ENCODE data around the gene GTPBP2. TPM values are rescaled to one million over a fixed set of nuclear protein-coding genes. Genes with fewer than 3 reads are reported as not detected.

GTPBP2 gene
- total and polyA plus RNA-seq, 10 of the 15 experiments (the other 5 are each of a cell fraction or from before 2014, with no cell fraction given): 5.9 to 63.4 (median 39.8) TPM

DNA sequence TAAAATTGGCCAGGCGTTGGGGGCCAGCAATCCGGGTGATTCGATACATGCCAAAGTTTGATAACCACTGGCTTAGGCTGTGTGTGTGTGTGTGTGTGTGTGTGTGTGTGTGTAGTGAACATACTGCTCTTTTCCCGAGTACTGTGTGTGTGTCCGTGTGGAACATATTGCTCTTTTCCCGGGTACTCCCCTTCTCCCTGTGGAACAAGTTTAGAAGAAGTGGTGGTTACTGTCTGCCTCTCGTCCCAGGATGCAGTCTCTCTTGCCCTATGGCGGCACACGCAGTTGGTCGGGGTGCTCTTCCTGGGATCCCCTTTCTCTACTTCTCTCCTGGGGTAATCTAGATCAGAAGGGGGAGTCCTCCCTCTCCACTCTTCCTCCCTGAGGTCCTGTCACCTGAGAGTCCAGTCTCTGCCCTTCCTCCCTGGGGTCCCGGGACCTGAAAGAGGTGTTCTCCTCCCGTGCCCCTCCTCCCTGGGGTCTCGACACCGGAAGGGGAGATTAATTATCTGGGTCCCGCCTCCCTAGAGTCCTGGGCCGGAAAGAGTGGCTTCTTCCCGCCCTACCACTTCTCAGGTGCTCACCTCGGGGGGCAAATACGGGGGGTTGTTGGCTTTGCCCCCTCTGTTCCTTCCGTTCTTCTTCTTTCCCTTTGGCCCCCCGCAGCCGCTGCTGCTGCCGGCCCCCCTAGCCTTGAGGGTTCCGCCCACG lies 516 bp downstream of the GTPBP2 start (continued):
- TF ChIP-seq MLLT1 (IDR thresholded peaks at IDR 0.05): 0 out of 2 replicates have a peak, but pooled peaks have one; percentile 48
- TF ChIP-seq E4F1 (IDR thresholded peaks at IDR 0.05; ENCODE audit: borderline replicate concordance, partially characterized antibody): no peak
- TF ChIP-seq, protein P1, sequence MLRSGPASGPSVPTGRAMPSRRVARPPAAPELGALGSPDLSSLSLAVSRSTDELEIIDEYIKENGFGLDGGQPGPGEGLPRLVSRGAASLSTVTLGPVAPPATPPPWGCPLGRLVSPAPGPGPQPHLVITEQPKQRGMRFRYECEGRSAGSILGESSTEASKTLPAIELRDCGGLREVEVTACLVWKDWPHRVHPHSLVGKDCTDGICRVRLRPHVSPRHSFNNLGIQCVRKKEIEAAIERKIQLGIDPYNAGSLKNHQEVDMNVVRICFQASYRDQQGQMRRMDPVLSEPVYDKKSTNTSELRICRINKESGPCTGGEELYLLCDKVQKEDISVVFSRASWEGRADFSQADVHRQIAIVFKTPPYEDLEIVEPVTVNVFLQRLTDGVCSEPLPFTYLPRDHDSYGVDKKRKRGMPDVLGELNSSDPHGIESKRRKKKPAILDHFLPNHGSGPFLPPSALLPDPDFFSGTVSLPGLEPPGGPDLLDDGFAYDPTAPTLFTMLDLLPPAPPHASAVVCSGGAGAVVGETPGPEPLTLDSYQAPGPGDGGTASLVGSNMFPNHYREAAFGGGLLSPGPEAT (IDR thresholded peaks at IDR 0.05; ENCODE audit: low read depth): peak; percentile 35; the same call in 1 of the 2 replicates
- TF ChIP-seq SIX5 (IDR thresholded peaks at IDR 0.05; ENCODE audit: low read depth, low read length, severe bottlenecking): peak; percentile 23
- peak; percentile 83 for TF ChIP-seq NKRF (conservative IDR thresholded peaks at IDR 0.05)
- TF ChIP-seq BHLHE40 (IDR thresholded peaks at IDR 0.05; ENCODE audit: borderline replicate concordance in 1 of 2, low read depth in 2 of 2, low read length in 1 of 2): peak; percentile 21 to 55; a peak in 1 of 4 replicates
- peak; percentile 88 for TF ChIP-seq SMARCA5 (IDR thresholded peaks at IDR 0.05)
- TF ChIP-seq BACH1 (IDR thresholded peaks at IDR 0.05; ENCODE audit: borderline replicate concordance): 0 out of 2 replicates have a peak, but pooled peaks have one; percentile 49
- peak in 1 of 2 experiments; percentile 30; a peak in 2 of 4 replicates for TF ChIP-seq IKZF2 (IDR thresholded peaks at IDR 0.05)
- TF ChIP-seq EED (IDR thresholded peaks at IDR 0.05; ENCODE audit: low read depth): 0 out of 2 replicates have a peak, but pooled peaks have one; percentile 14
- no peak for TF ChIP-seq ATF7 (IDR thresholded peaks at IDR 0.05; ENCODE audit: low read depth)
- TF ChIP-seq ZNF622 (IDR thresholded peaks at IDR 0.05): no peak
- TF ChIP-seq GATAD2B (conservative IDR thresholded peaks at IDR 0.05; ENCODE audit: low read depth): peak; percentile 60
- TF ChIP-seq, protein P2, sequence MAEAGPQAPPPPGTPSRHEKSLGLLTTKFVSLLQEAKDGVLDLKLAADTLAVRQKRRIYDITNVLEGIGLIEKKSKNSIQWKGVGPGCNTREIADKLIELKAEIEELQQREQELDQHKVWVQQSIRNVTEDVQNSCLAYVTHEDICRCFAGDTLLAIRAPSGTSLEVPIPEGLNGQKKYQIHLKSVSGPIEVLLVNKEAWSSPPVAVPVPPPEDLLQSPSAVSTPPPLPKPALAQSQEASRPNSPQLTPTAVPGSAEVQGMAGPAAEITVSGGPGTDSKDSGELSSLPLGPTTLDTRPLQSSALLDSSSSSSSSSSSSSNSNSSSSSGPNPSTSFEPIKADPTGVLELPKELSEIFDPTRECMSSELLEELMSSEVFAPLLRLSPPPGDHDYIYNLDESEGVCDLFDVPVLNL (IDR thresholded peaks at IDR 0.05; ENCODE audit: low read depth, low read length): 0 out of 2 replicates have a peak, but pooled peaks have one; percentile 38
- TF ChIP-seq RCOR1 (conservative IDR thresholded peaks at IDR 0.05; ENCODE audit: low read depth, low read length): 0 out of 2 replicates have a peak, but pooled peaks have one; percentile 8

Data from GM12878 (cell line).